Measurements from ENCODE around the gene BAHCC1. TPM values are rescaled to one million over a fixed set of nuclear protein-coding genes. Genes with fewer than 3 reads are reported as not detected.
A peak's percentile ranks its signal among the peaks of the same experiment; 100 is the strongest.

Gene BAHCC1
- total and polyA plus RNA-seq, 9 of the 15 experiments (the other 6 are each of a cell fraction or from before 2014, with no cell fraction given): 0.14 to 26.9 (median 5.0) TPM

DNA sequence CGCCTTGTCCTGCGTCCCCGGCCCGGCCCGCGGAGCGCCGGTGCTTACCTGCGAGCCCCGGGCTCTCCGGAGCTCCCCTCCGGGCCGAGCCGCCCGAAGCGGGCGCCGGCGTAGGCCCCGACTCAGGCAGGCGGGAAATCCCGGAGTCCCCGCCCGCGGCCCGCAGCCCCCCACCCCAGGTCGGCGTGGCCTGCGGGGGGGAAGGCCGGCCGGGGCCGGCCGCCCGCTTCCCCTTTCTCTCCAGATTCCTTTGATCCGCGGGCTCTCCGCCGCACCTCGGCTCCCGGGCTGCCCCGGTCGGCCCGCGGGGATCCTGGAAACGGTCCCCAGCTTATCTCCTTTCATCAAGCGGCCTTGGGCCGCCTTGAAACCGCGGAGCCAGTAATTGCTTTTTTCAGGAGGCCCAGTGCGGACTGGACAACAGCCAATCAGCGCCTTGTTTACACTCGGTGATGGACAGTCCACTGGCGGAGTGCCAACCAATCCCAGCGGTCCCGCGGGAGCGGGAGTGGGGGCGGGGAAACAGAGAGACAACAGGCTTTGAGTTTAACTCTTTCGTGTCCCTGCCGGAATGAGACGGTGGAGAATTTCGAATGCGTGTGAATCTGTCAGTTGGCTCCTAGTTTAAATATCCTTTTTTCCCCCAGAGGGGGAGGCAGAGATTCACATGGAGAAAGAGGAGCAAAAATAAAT lies 1.4 kb upstream of the BAHCC1 start (continued):
- 0 out of 2 replicates have a peak, but pooled peaks have one; percentile 62 for TF ChIP-seq ZBED1 (IDR thresholded peaks at IDR 0.05)
- TF ChIP-seq CXXC5 (CRISPR knock-in tag; IDR thresholded peaks at IDR 0.05): peak; percentile 99
- 0 out of 2 replicates have a peak, but pooled peaks have one; percentile 14 for TF ChIP-seq ZKSCAN8 (CRISPR knock-in tag; IDR thresholded peaks at IDR 0.05)
- no peak for TF ChIP-seq CCAR2 (IDR thresholded peaks at IDR 0.05; ENCODE audit: low read depth, low read length)
- TF ChIP-seq MYC (IDR thresholded peaks at IDR 0.05; ENCODE audit: low read depth, low read length): peak; percentile 76
- no peak for TF ChIP-seq MYC (CRISPR knock-in tag; IDR thresholded peaks at IDR 0.05; ENCODE audit: borderline replicate concordance, low read depth)
- TF ChIP-seq, protein P1, sequence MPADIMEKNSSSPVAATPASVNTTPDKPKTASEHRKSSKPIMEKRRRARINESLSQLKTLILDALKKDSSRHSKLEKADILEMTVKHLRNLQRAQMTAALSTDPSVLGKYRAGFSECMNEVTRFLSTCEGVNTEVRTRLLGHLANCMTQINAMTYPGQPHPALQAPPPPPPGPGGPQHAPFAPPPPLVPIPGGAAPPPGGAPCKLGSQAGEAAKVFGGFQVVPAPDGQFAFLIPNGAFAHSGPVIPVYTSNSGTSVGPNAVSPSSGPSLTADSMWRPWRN (IDR thresholded peaks at IDR 0.05; ENCODE audit: low read depth): peak; percentile 80
- TF ChIP-seq, protein P2, sequence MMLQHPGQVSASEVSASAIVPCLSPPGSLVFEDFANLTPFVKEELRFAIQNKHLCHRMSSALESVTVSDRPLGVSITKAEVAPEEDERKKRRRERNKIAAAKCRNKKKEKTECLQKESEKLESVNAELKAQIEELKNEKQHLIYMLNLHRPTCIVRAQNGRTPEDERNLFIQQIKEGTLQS (IDR thresholded peaks at IDR 0.05): no peak; the same call in 1 of the 2 replicates
- TF ChIP-seq, protein P2 (CRISPR knock-in tag; conservative IDR thresholded peaks at IDR 0.05): 0 out of 2 replicates have a peak, but pooled peaks have one; percentile 81
- TF ChIP-seq SOX6 (IDR thresholded peaks at IDR 0.05): peak; percentile 90
- TF ChIP-seq HCFC1 (IDR thresholded peaks at IDR 0.05; ENCODE audit: low read depth, low read length): peak; percentile 60
- TF ChIP-seq, protein P3, sequence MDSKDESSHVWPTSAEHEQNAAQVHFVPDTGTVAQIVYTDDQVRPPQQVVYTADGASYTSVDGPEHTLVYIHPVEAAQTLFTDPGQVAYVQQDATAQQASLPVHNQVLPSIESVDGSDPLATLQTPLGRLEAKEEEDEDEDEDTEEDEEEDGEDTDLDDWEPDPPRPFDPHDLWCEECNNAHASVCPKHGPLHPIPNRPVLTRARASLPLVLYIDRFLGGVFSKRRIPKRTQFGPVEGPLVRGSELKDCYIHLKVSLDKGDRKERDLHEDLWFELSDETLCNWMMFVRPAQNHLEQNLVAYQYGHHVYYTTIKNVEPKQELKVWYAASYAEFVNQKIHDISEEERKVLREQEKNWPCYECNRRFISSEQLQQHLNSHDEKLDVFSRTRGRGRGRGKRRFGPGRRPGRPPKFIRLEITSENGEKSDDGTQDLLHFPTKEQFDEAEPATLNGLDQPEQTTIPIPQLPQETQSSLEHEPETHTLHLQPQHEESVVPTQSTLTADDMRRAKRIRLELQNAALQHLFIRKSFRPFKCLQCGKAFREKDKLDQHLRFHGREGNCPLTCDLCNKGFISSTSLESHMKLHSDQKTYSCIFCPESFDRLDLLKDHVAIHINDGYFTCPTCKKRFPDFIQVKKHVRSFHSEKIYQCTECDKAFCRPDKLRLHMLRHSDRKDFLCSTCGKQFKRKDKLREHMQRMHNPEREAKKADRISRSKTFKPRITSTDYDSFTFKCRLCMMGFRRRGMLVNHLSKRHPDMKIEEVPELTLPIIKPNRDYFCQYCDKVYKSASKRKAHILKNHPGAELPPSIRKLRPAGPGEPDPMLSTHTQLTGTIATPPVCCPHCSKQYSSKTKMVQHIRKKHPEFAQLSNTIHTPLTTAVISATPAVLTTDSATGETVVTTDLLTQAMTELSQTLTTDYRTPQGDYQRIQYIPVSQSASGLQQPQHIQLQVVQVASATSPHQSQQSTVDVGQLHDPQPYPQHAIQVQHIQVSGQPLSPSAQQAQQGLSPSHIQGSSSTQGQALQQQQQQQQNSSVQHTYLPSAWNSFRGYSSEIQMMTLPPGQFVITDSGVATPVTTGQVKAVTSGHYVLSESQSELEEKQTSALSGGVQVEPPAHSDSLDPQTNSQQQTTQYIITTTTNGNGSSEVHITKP (IDR thresholded peaks at IDR 0.05; ENCODE audit: partially characterized antibody): peak; percentile 33
- TF ChIP-seq GABPA (tag; conservative IDR thresholded peaks at IDR 0.05; ENCODE audit: low read depth): peak; percentile 49
